ENCODE data around the gene MGAT1.
A peak's percentile ranks its signal among the peaks of the same experiment; 100 is the strongest.

The MGAT1 gene

DNA sequence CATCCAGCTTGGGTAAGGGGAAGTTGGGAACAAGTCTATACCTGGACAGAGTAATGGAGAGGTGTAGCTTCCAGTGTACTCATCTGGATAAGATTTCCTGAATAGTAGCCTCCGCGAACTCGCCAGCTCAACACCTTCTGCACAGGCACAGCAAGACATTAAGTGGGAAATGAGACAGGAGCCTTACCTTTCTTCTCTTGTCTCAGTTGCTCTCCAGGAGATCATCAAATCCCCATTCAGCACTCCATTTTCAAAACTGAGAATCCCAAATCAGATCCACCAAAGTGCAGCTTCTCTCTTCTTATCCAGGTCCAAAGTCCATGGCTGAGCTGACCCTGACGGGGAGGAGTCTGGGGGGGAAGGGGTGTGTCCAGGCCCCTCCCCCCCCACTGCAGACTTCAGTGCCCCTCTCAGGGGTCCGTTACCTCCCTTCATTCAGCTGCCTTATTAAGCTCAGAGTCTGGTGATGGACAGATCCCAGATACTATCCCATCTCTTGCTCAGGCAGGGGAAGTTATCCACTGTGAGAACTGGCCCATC lies 5.9 kb upstream of the MGAT1 start:
- no peak for DNase-seq (ENCODE audit: low spot score)

DNA sequence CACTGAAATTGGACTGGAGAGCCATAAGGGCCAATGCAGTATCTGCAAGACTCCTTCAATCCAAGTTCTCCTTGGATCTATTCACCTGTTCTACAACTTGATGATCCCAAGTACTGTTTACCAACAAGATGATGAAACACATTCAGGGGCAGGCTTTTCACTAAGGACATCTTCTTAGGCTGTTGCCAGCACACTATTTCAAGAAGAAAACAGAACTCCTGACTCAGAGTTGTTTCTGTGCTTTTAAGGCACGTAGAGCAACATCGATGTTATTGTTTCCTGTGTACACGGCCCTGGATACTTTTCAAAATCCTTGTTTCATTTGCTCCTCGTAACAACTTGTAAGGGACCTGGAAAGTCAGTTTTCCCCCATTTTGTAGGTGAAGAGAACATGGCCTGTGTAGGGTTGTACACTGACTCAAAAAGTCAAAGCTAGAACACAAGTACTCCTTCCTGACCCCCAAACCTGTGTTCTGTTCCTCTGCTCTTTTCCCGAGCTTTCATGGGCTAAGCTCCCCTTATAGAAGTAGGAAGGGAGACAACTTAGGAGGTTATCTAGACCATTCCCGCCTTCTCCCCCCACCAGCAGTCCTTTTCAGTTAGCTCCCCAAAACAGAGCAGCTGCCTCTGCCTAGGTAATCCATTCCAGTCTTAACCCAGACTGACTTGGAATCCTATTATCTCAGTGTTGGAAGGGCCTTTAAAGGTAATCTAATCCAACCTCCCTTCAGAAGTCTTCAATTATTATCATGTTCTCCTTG lies 5.2 kb upstream of the MGAT1 start:
- TF ChIP-seq, protein P1, sequence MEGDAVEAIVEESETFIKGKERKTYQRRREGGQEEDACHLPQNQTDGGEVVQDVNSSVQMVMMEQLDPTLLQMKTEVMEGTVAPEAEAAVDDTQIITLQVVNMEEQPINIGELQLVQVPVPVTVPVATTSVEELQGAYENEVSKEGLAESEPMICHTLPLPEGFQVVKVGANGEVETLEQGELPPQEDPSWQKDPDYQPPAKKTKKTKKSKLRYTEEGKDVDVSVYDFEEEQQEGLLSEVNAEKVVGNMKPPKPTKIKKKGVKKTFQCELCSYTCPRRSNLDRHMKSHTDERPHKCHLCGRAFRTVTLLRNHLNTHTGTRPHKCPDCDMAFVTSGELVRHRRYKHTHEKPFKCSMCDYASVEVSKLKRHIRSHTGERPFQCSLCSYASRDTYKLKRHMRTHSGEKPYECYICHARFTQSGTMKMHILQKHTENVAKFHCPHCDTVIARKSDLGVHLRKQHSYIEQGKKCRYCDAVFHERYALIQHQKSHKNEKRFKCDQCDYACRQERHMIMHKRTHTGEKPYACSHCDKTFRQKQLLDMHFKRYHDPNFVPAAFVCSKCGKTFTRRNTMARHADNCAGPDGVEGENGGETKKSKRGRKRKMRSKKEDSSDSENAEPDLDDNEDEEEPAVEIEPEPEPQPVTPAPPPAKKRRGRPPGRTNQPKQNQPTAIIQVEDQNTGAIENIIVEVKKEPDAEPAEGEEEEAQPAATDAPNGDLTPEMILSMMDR (IDR thresholded peaks at IDR 0.05; ENCODE audit: extremely low read depth, missing control alignments), result no peak
- DNase-seq (ENCODE audit: low spot score), result no peak

More for the DNA sequence above, 5.9 kb upstream of the MGAT1 start:
- TF ChIP-seq, protein P1 (IDR thresholded peaks at IDR 0.05; ENCODE audit: extremely low read depth, missing control alignments), result no peak

DNA sequence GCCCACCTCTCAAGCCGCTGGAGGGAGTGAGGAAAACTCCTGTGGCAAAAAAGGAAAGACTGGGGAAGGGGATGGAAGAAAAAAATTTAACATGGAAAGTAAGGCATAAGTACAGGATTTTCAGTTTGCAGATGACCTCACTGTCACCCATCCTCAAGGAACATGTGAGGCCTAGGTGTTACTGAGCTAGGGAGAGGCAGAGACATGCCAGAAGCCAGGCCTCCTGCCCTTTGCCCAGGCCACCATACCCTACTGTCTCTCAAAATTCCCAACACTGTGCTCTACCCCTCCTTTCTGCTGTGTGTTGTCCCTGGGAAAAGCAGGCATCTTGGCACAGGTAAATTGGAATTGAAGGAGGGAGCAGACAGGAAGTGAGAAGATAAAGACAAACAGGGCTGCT lies 4.4 kb upstream of the MGAT1 start:
- no peak for DNase-seq (ENCODE audit: low spot score)
- TF ChIP-seq, protein P1 (IDR thresholded peaks at IDR 0.05; ENCODE audit: extremely low read depth, missing control alignments), result no peak

DNA sequence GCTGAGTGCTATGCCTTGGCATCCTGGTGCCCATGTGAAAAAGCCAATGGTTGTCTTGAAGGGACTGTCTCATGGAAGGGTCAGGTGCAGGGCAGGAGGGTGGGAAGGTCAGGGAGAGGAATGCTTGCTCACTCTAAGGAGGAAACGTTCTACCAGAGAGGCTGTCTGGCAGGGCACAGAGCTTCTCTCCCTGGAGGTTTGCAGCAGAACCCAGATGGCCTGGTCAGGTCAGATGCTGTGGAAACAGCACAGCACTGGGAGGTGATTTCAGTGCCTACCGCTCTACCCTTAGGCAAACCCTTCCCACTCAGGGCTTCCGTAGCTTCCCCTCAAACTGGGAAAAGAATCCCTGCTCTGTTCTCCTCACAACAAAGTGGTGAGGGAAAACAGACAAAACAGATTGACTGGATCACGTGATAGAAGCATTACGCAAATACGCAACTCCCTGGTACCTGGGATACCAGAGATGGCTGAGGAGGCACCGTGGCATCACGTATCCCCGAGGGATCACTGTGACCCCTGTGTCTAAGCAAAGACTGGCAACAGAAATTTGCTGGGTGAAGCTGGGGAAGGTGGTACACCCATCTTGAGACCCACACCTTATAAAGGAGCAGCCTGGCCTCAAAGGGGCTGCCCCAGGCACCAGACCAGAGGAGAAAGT lies 3.9 kb upstream of the MGAT1 start:
- DNase-seq (ENCODE audit: low spot score), result no peak
- TF ChIP-seq, protein P1 (IDR thresholded peaks at IDR 0.05; ENCODE audit: extremely low read depth, missing control alignments), result no peak

DNA sequence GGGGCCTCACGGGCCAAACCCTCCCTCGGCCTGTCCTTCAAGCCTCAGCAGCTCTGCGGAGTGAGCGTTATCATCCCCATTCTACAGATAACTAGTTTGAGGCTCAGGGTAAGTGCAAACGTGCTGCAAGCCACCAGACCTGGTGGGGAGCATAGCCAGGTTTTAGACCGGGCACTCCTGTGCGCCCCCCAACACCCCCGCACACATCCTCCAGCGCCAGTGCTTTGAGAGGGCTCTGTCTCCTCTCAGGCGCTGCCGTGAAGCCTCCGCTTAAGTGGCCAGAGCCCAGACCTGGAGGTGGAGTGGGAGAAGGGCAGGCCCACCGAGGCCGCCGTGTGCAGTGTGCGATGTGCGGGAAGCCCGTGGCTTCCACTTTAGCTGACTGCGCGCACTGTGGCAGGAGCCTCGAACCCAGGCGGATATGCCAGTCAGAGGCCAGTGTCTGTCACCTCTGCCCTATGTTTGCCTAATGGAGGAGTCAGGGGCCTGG lies 1.6 kb upstream of the MGAT1 start:
- no peak for DNase-seq (ENCODE audit: low spot score)
- TF ChIP-seq, protein P1 (IDR thresholded peaks at IDR 0.05; ENCODE audit: extremely low read depth, missing control alignments), result no peak

DNA sequence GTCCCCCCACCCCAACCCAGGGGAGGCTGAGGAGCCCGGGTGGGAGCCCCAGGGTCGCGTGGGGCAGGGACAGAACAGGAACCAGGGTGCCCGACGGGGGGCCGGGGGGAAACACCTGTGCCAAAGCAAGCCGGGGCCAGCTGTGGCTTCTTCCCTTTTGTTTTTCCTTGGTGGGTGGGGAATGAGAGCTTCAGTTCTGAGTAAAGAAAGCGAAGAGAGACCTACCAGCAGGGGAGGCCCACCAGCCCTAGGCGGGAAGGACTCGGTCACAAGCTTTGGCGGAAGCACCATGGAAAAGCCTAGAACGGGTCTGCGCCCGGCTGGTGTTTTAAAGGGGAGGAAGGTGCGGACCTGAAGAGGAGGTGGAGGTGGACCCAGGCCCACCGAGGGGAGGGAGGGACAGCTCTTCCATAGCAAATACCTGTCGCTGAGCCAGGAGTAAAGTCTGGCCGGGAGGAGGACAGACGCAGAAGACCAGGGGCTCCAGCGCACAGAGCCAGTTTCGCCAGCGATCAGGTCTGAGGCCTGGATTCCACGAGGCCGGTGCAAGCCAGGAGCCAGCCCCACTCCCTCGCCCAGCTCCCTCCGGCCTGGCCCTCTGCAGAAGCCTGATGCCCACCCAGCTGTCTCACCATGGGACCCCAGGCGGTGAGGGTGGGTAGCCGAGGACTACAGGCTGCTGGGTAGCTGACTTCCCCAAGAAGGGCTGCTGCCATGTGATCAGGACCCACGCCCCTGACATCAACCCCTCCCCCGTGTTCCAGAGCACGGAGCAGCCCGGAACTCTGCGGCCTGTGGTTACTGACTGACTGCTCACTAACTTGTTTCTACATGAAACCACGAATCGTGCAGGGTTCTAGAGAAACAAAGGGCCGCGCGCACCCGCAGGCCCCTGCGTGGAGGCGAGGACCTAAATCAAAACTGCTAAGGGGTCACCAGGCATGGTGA lies 849 bp upstream of the MGAT1 start:
- DNase-seq (ENCODE audit: low spot score), result peak; percentile 91
- TF ChIP-seq, protein P1 (IDR thresholded peaks at IDR 0.05; ENCODE audit: extremely low read depth, missing control alignments), result no peak

All from GM20000 (cell line).